HEK293 (cell line): ENCODE results near the gene AKT3.

Source experiments
- CTCF ChIA-PET: fragments of 350-600 bp; formaldehyde crosslinking; extraction: SDS; loops from one replicate; lab custom pipeline; 2021; ENCODE audit warnings: antibody characterized with exemption; lab: Yijun Ruan, JAX
- POLR2A ChIA-PET: fragments of 300-600 bp; formaldehyde crosslinking; extraction: SDS; loops from one replicate; lab custom pipeline; 2020; ENCODE audit warnings: antibody characterized with exemption, inconsistent platforms; lab: Yijun Ruan, JAX
- H3K27ac ChIP-seq: fragments of 200-500 bp; sonication (Bioruptor generic); 2 replicates; pipeline ENCODE4 v1.5.1; 2014; ENCODE audit warnings: low read depth, low read length, control low read depth, inconsistent platforms; ENCODE audit errors: extremely low read depth
- H3K36me3 ChIP-seq, 2 experiments: fragments of 200-500 bp in 1 of 2; sonication (Bioruptor generic) in 1 of 2; 1 replicate in 1 of 2; 2 replicates in 1 of 2; pipeline ENCODE4 v1.5.1; 2014 to 2017; ENCODE audit warnings: inconsistent platforms in 2 of 2, low read length in 2 of 2; ENCODE audit not compliant: control insufficient read depth in 2 of 2, insufficient read depth in 1 of 2
- H3K4me1 ChIP-seq: fragments of 200-500 bp; sonication (Bioruptor generic); 2 replicates; pipeline ENCODE4 v1.5.1; 2014; ENCODE audit warnings: mild to moderate bottlenecking, low read length, inconsistent platforms; ENCODE audit not compliant: control insufficient read depth, insufficient read depth
- H3K4me3 ChIP-seq: 2 replicates; pipeline ENCODE4 v1.5.1; 2011; ENCODE audit warnings: low read depth, mild to moderate bottlenecking, control low read depth, low read length, moderate library complexity
- H3K9me3 ChIP-seq: fragments of 200-500 bp; sonication (Bioruptor generic); 2 replicates; pipeline ENCODE4 v1.5.1; 2014; ENCODE audit warnings: low read depth, low read length, inconsistent platforms; ENCODE audit not compliant: control insufficient read depth, insufficient read depth
- AEBP2 ChIP-seq: fragments of 450-650 bp; formaldehyde crosslinking; IDR thresholded peaks from 2 replicates; pipeline ENCODE4 v1.5.1; 2016; ENCODE audit warnings: missing biosample characterization, missing genetic modification characterization, borderline replicate concordance
- EGR2 ChIP-seq: fragments of 450-650 bp; formaldehyde crosslinking; IDR thresholded peaks from 2 replicates; pipeline ENCODE4 v1.5.1; 2016; ENCODE audit warnings: low read depth, missing biosample characterization, missing genetic modification characterization
- GLIS1 ChIP-seq: fragments of 450-650 bp; formaldehyde crosslinking; IDR thresholded peaks from 2 replicates; pipeline ENCODE4 v1.5.1; 2016; ENCODE audit warnings: missing biosample characterization, missing genetic modification characterization
- MZF1 ChIP-seq: fragments of 450-650 bp; formaldehyde crosslinking; IDR thresholded peaks from 2 replicates; pipeline ENCODE4 v1.5.1; 2017; ENCODE audit warnings: missing biosample characterization, missing genetic modification characterization, borderline replicate concordance
- PRDM6 ChIP-seq: fragments of 450-650 bp; formaldehyde crosslinking; IDR thresholded peaks from 2 replicates; pipeline ENCODE4 v1.5.1; 2017; ENCODE audit warnings: missing biosample characterization, missing genetic modification characterization
- SP7 ChIP-seq: fragments of 450-650 bp; formaldehyde crosslinking; IDR thresholded peaks from 2 replicates; pipeline ENCODE4 v1.5.1; 2016; ENCODE audit warnings: missing biosample characterization, missing genetic modification characterization
- TRIM28 ChIP-seq: IDR thresholded peaks from 2 replicates; pipeline ENCODE4 v1.6.1; 2011; ENCODE audit warnings: low read length, control low read depth, borderline replicate concordance
- ZBTB8A ChIP-seq: fragments of 450-650 bp; formaldehyde crosslinking; IDR thresholded peaks from 2 replicates; pipeline ENCODE4 v1.5.1; 2016; ENCODE audit warnings: missing biosample characterization, missing genetic modification characterization
- ZEB2 ChIP-seq: fragments of 450-650 bp; formaldehyde crosslinking; IDR thresholded peaks from 2 replicates; pipeline ENCODE4 v1.5.1; 2016; ENCODE audit warnings: missing biosample characterization, missing genetic modification characterization
- ZFP3 ChIP-seq: fragments of 450-650 bp; formaldehyde crosslinking; IDR thresholded peaks from 2 replicates; pipeline ENCODE4 v1.5.1; 2016; ENCODE audit warnings: low read depth, missing biosample characterization, missing genetic modification characterization
- ZFP37 ChIP-seq: fragments of 450-650 bp; formaldehyde crosslinking; IDR thresholded peaks from 2 replicates; pipeline ENCODE4 v1.5.1; 2016; ENCODE audit warnings: missing biosample characterization, missing genetic modification characterization
- ZNF10 ChIP-seq: fragments of 450-650 bp; formaldehyde crosslinking; IDR thresholded peaks from 2 replicates; pipeline ENCODE4 v1.5.1; 2017; ENCODE audit warnings: missing biosample characterization, missing genetic modification characterization
- ZNF114 ChIP-seq: fragments of 450-650 bp; formaldehyde crosslinking; IDR thresholded peaks from 2 replicates; pipeline ENCODE4 v1.5.0; 2017; ENCODE audit warnings: missing biosample characterization, missing genetic modification characterization
- ZNF311 ChIP-seq: fragments of 450-650 bp; formaldehyde crosslinking; IDR thresholded peaks from 2 replicates; pipeline ENCODE4 v1.5.1; 2017; ENCODE audit warnings: missing biosample characterization, missing genetic modification characterization, borderline replicate concordance
- ZNF426 ChIP-seq: fragments of 450-650 bp; formaldehyde crosslinking; IDR thresholded peaks from 2 replicates; pipeline ENCODE4 v1.5.1; 2017; ENCODE audit warnings: missing biosample characterization, missing genetic modification characterization, mild to moderate bottlenecking, inconsistent platforms, moderate library complexity
- ZNF549 ChIP-seq: fragments of 450-650 bp; IDR thresholded peaks from 2 replicates; pipeline ENCODE4 v1.5.1; 2018; ENCODE audit warnings: missing biosample characterization, missing genetic modification characterization, mild to moderate bottlenecking, inconsistent platforms, moderate library complexity
- ZNF670 ChIP-seq: fragments of 450-650 bp; formaldehyde crosslinking; IDR thresholded peaks from 2 replicates; pipeline ENCODE4 v1.5.1; 2016; ENCODE audit warnings: missing biosample characterization, missing genetic modification characterization, low read depth
- ZNF791 ChIP-seq: fragments of 450-650 bp; formaldehyde crosslinking; IDR thresholded peaks from 2 replicates; pipeline ENCODE4 v1.5.1; 2016; ENCODE audit warnings: missing biosample characterization, missing genetic modification characterization
- ZNF792 ChIP-seq: fragments of 450-650 bp; formaldehyde crosslinking; IDR thresholded peaks from 2 replicates; pipeline ENCODE4 v1.5.1; 2016; ENCODE audit warnings: missing biosample characterization, missing genetic modification characterization
- TF ChIP-seq, protein P1 (sequence below): fragments of 450-650 bp; IDR thresholded peaks from 2 replicates; pipeline ENCODE4 v1.5.1; 2018; ENCODE audit warnings: missing biosample characterization, mild to moderate bottlenecking, missing genetic modification characterization
- TF ChIP-seq, protein P2 (sequence below): fragments of 450-650 bp; formaldehyde crosslinking; IDR thresholded peaks from 2 replicates; pipeline ENCODE4 v1.5.1; 2016; ENCODE audit warnings: missing biosample characterization, missing genetic modification characterization

The AKT3 gene

GRCh38 chr1:243756529-243756928, 93.5 kb downstream of the AKT3 start:
- ChIA-PET CTCF (interaction anchor here (1.0 to 1.1 kb wide), 2 partner anchors 281 to 517 kb away, joined by 3 read pairs; no protein-coding TSS in a partner anchor), POLR2A (no interaction called here)
- TF ChIP-seq PRDM6 (tag by site-specific recombination) (peak; percentile 61; the same call in 1 of the 2 replicates), ZNF311 (tag by site-specific recombination) (no peak), MZF1 (tag by site-specific recombination) (no peak), ZBTB8A (tag by site-specific recombination) (no peak), SP7 (tag by site-specific recombination) (peak; percentile 63)
- H3K36me3 ChIP-seq, result no peaks in the 10 kb centered on the region
- H3K4me1 ChIP-seq, result peaks cover 6% of the 10 kb centered on the region; the same call in 1 of the 2 replicates
- no peak overlapping the region for H3K4me3 ChIP-seq
- no peaks in the 10 kb centered on the region for H3K9me3 ChIP-seq
- H3K27ac ChIP-seq, result no peak overlapping the region

DNA sequence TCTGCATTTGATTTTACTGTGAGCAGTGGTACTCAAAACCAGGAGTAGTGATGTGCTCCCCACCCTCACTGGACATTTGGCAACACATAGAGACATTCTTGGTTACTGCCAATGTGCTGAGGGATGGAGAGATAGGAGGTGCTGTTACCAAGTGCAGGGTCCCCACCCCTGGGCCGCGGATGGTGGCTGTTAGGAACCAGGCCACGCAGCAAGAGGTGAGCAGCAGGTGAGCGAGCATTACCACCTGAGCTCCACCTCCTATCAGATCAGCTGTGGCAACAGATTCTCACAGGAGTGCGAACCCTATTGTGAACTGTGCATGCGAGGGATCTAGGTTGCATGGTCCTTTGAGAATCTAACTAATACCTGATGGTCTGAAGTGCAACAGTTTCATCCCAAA, 95.7 kb downstream of the AKT3 start:
- H3K4me1 ChIP-seq, result peaks cover 6% of the 10 kb centered on the region; the same call in 1 of the 2 replicates
- H3K27ac ChIP-seq, result no peak overlapping the region
- POLR2A ChIA-PET, result no interaction called here
- no peaks in the 10 kb centered on the region for H3K36me3 ChIP-seq
- H3K4me3 ChIP-seq, result no peak overlapping the region
- no peaks in the 10 kb centered on the region for H3K9me3 ChIP-seq
- CTCF ChIA-PET, result interaction anchor here (0.7 to 0.8 kb wide), 2 partner anchors 9 to 101 kb away, joined by 3 to 4 read pairs; no protein-coding TSS in a partner anchor
- no peak for TF ChIP-seq ZFP3 (tag by site-specific recombination)
- TF ChIP-seq ZNF549 (tag by site-specific recombination), result no peak
- TF ChIP-seq AEBP2 (tag by site-specific recombination), result no peak
- no peak for TF ChIP-seq GLIS1 (tag by site-specific recombination)
- no peak for TF ChIP-seq ZNF10 (tag by site-specific recombination)
- TF ChIP-seq ZNF426 (tag by site-specific recombination), result no peak
- no peak for TF ChIP-seq ZNF670
- TF ChIP-seq EGR2 (tag by site-specific recombination), result no peak
- no peak for TF ChIP-seq ZFP37 (tag by site-specific recombination)
- TF ChIP-seq, protein P1, sequence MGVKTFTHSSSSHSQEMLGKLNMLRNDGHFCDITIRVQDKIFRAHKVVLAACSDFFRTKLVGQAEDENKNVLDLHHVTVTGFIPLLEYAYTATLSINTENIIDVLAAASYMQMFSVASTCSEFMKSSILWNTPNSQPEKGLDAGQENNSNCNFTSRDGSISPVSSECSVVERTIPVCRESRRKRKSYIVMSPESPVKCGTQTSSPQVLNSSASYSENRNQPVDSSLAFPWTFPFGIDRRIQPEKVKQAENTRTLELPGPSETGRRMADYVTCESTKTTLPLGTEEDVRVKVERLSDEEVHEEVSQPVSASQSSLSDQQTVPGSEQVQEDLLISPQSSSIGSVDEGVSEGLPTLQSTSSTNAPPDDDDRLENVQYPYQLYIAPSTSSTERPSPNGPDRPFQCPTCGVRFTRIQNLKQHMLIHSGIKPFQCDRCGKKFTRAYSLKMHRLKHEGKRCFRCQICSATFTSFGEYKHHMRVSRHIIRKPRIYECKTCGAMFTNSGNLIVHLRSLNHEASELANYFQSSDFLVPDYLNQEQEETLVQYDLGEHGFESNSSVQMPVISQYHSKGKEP (tag by site-specific recombination), result no peak

- peaks cover under 1% of the 10 kb centered on the region; the same call in 1 of the 2 replicates for H3K4me1 ChIP-seq
- TF ChIP-seq ZNF791 (tag by site-specific recombination) (no peak), ZEB2 (tag by site-specific recombination) (no peak), ZNF114 (tag by site-specific recombination) (no peak), ZNF792 (tag by site-specific recombination) (no peak), TRIM28 (no peak)
- TF ChIP-seq, protein P2, sequence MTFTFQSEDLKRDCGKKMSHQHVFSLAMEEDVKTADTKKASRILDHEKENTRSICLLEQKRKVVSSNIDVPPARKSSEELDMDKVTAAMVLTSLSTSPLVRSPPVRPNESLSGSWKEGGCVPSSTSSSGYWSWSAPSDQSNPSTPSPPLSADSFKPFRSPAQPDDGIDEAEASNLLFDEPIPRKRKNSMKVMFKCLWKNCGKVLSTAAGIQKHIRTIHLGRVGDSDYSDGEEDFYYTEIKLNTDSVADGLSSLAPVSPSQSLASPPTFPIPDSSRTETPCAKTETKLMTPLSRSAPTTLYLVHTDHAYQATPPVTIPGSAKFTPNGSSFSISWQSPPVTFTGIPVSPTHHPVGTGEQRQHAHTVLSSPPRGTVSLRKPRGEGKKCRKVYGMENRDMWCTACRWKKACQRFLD (tag by site-specific recombination), result no peak
- POLR2A ChIA-PET, result interaction anchor here (0.6 kb wide), 1 partner anchor 876 kb away, joined by 7 read pairs; no protein-coding TSS in a partner anchor
- H3K36me3 ChIP-seq, result no peaks in the 10 kb centered on the region
- no peak overlapping the region for H3K27ac ChIP-seq
- H3K4me3 ChIP-seq, result no peak overlapping the region
- CTCF ChIA-PET, result interaction anchor here (0.6 to 2.9 kb wide), 6 partner anchors 8 to 520 kb away, joined by 3 to 12 read pairs (median 4); no protein-coding TSS in a partner anchor
- H3K9me3 ChIP-seq, result no peaks in the 10 kb centered on the region
Observed at GRCh38 chr1:243751506-243751905, 98.5 kb downstream of the AKT3 start.
